Measurements from ENCODE around the gene GMEB1. TPM values are rescaled to one million over a fixed set of nuclear protein-coding genes. Genes with fewer than 3 reads are reported as not detected.

Gene GMEB1
- total and polyA plus RNA-seq, 10 of the 15 experiments (the other 5 are each of a cell fraction or from before 2014, with no cell fraction given) = 4.9 to 17.6 (median 9.4) TPM

GRCh38 chr1:28648474-28649198 is 19.9 kb upstream of the GMEB1 start, which contains the start of gene RNU11 (continued):
- peak; percentile 85 for TF ChIP-seq RELB (IDR thresholded peaks at IDR 0.05; ENCODE audit: low read depth)
- TF ChIP-seq CHD1 (IDR thresholded peaks at IDR 0.05; ENCODE audit: low read depth, low read length) = no peak
- peak; percentile 100 for TF ChIP-seq MTA3 (IDR thresholded peaks at IDR 0.05; ENCODE audit: borderline replicate concordance, low read length)
- peak; percentile 80; the same call in 1 of the 2 replicates for TF ChIP-seq SPI1 (IDR thresholded peaks at IDR 0.05; ENCODE audit: borderline replicate concordance, insufficient read depth, low read depth, low read length)
- TF ChIP-seq STAT1 (conservative IDR thresholded peaks at IDR 0.05) = peak; percentile 65; the same call in 1 of the 2 replicates
- TF ChIP-seq NR2C1 (IDR thresholded peaks at IDR 0.05) = 0 out of 2 replicates have a peak, but pooled peaks have one; percentile 27
- no peak; the same call in 1 of the 2 replicates for TF ChIP-seq STAT3 (IDR thresholded peaks at IDR 0.05; ENCODE audit: low read depth, low read length)
- peak; percentile 100 for TF ChIP-seq ZNF687 (IDR thresholded peaks at IDR 0.05)
- TF ChIP-seq BMI1 (IDR thresholded peaks at IDR 0.05; ENCODE audit: borderline replicate concordance) = peak; percentile 98
- TF ChIP-seq EGR1 (IDR thresholded peaks at IDR 0.05; ENCODE audit: borderline replicate concordance in 1 of 2, low read depth in 2 of 2, low read length in 2 of 2) = peak; percentile 83 to 98
- TF ChIP-seq TCF3 (IDR thresholded peaks at IDR 0.05; ENCODE audit: borderline replicate concordance, insufficient read depth, low read depth, low read length) = peak; percentile 100
- peak; percentile 25; the same call in 1 of the 2 replicates for TF ChIP-seq SIN3A (IDR thresholded peaks at IDR 0.05; ENCODE audit: low read depth, low read length)
- no peak for TF ChIP-seq E2F4 (IDR thresholded peaks at IDR 0.05; ENCODE audit: low read depth, low read length)
- TF ChIP-seq PAX5 (IDR thresholded peaks at IDR 0.05; ENCODE audit: borderline replicate concordance, low read depth, low read length) = peak; percentile 92
- peak in 1 of 2 experiments; percentile 91; a peak in 2 of 4 replicates for TF ChIP-seq ETV6 (conservative IDR thresholded peaks at IDR 0.05 in 1 of 2, IDR thresholded peaks at IDR 0.05 in 1 of 2; ENCODE audit: borderline replicate concordance in 1 of 2, low read depth in 1 of 2)
- TF ChIP-seq PKNOX1 (IDR thresholded peaks at IDR 0.05) = peak; percentile 87
- peak; percentile 44; the same call in 1 of the 2 replicates for TF ChIP-seq LARP7 (IDR thresholded peaks at IDR 0.05)
- peak; percentile 97 for TF ChIP-seq BCL11A (IDR thresholded peaks at IDR 0.05; ENCODE audit: low read depth, low read length)
- TF ChIP-seq ZBED1 (IDR thresholded peaks at IDR 0.05; ENCODE audit: borderline replicate concordance) = peak; percentile 100
- peak; percentile 99 for TF ChIP-seq BCL3 (IDR thresholded peaks at IDR 0.05; ENCODE audit: borderline replicate concordance, insufficient read depth, low read depth, low read length, poor library complexity, severe bottlenecking)

All from GM12878 (cell line).